DLD1 (cell line): ENCODE data around the gene LRRC7.
"Not testable (repeated sequence)": the region's sequence is repeated elsewhere in the genome, so short reads cannot be mapped to it uniquely, and the experiment has no call there.

Source experiments
- in situ Hi-C: cut with HindIII; loops from 2 replicates; pipeline ENCODE4 v1.10.0; 2017; ENCODE audit warnings: low sequenced_read_pairs

The LRRC7 gene

GRCh38 chr1:70033266-70033873 is 465.6 kb downstream of the LRRC7 start:
- in situ Hi-C loops: no loop called here

- in situ Hi-C loops: no loop called here
Measured at GRCh38 chr1:70033936-70034335, 466.2 kb downstream of the LRRC7 start.

GRCh38 chr1:70034403-70034802 is 466.7 kb downstream of the LRRC7 start:
- in situ Hi-C loops: no loop called here

GRCh38 chr1:70038025-70038424 is 470.3 kb downstream of the LRRC7 start:
- in situ Hi-C loops: no loop called here

GRCh38 chr1:70039485-70039884 is 471.8 kb downstream of the LRRC7 start:
- in situ Hi-C loops: no loop called here

- in situ Hi-C loops: no loop called here
Measured at GRCh38 chr1:70041317-70042045, 473.8 kb downstream of the LRRC7 start.

GRCh38 chr1:70042090-70042731 is 474.5 kb downstream of the LRRC7 start:
- in situ Hi-C loops: no loop called here

GRCh38 chr1:70043804-70044203 is 476.1 kb downstream of the LRRC7 start:
- in situ Hi-C loops: no loop called here

GRCh38 chr1:70044832-70045231 is 477.1 kb downstream of the LRRC7 start:
- in situ Hi-C loops: no loop called here

- in situ Hi-C loops: not testable (repeated sequence)
Measured at GRCh38 chr1:70045581-70045980, 477.9 kb downstream of the LRRC7 start.

GRCh38 chr1:70048336-70049094 is 480.8 kb downstream of the LRRC7 start:
- in situ Hi-C loops: no loop called here

GRCh38 chr1:70051926-70052325 is 484.2 kb downstream of the LRRC7 start:
- in situ Hi-C loops: no loop called here

GRCh38 chr1:70057500-70057899 is 489.8 kb downstream of the LRRC7 start:
- in situ Hi-C loops: no loop called here

- in situ Hi-C loops: no loop called here
Measured at GRCh38 chr1:70061231-70061630, 493.5 kb downstream of the LRRC7 start.

- in situ Hi-C loops: no loop called here
Measured at GRCh38 chr1:70063861-70064260, 496.1 kb downstream of the LRRC7 start.

GRCh38 chr1:70066711-70067110 is 499.0 kb downstream of the LRRC7 start:
- in situ Hi-C loops: no loop called here

GRCh38 chr1:70071601-70072000 is 503.9 kb downstream of the LRRC7 start:
- in situ Hi-C loops: no loop called here

GRCh38 chr1:70072231-70072751 is 504.6 kb downstream of the LRRC7 start:
- in situ Hi-C loops: no loop called here

GRCh38 chr1:70075761-70076160 is 508.0 kb downstream of the LRRC7 start:
- in situ Hi-C loops: no loop called here

GRCh38 chr1:70077066-70077465 is 509.3 kb downstream of the LRRC7 start:
- in situ Hi-C loops: no loop called here

GRCh38 chr1:70079546-70079945 is 511.8 kb downstream of the LRRC7 start:
- in situ Hi-C loops: no loop called here
